Pulmonary artery endothelial cell (primary cell): ENCODE results near the gene SLC9A5. TPM values are rescaled to one million over a fixed set of nuclear protein-coding genes. Genes with fewer than 3 reads are reported as not detected.

Experiments
- DNase-seq: peaks from one replicate; pipeline ENCODE4 v3.0.0-alpha.2; 2011; ENCODE audit warnings: low read depth, low spot score
- total RNA-seq: library from RNA; depleted of rRNA; stranded (reverse); fragments of >200 nt; gene quantifications from 2 replicates; pipeline ENCODE4 v1.2.3, GENCODE V29; 2014

The SLC9A5 gene
- total RNA-seq, 1 donor from 2014 or later: 1.3 TPM

DNA sequence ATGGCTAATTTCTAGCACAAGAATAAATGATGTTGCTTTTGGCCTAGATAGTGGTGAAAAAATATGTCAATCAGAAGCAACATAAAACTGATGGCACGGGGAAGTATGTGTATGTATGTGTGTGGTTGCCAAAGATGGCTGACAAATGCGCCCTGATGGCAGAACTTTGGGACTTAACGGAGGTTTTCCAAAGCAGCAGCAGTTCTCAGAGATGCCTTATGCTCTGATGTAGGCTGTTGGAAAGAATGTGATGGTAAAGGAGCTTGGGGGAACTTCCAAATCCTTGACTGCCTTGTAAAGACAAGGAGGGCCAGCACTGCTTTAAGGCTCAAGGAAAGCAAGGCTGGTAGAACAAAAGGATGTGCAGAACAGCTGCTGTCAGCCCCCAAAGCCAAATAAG lies 61.8 kb downstream of the SLC9A5 start:
- DNase-seq: no peak

GRCh38 chr16:67311607-67312488 lies 63.1 kb downstream of the SLC9A5 start:
- peak; percentile 89 for DNase-seq

DNA sequence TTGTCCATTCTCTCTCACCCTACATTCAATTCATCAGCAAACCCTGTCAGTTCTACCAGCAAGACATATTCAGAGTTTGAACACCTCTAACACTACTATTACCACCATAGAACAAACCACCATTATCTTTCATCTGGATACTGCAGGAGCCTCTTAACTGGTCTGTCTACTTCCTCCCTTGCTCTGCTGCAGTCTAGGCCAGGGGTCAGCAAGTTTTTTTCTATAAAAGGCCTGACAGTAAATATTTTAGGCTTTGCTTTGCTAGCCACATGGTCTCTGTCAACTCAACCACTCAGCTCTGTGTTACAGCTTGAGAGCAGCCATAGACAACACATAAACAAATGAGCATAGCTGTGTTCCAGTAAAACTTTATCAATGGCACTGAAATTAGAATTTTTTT lies 63.9 kb downstream of the SLC9A5 start:
- DNase-seq: no peak

- no peak for DNase-seq
These were observed 69.1 kb downstream of the SLC9A5 start for GRCh38 chr16:67317853-67318252.

Other genes starting within 250 kb of the SLC9A5 start
- gene CBFB, start 219.8 kb upstream of the SLC9A5 start, total RNA-seq: 86.0 and 148 TPM in 2 replicates
- 14.2 and 18.3 TPM in 2 replicates for gene PHAF1, start 139.0 kb upstream of the SLC9A5 start, total RNA-seq
- gene B3GNT9, start 98.0 kb upstream of the SLC9A5 start, total RNA-seq: 6.0 and 6.1 TPM in 2 replicates
- 12.7 and 18.0 TPM in 2 replicates for gene TRADD, start 89.1 kb upstream of the SLC9A5 start, total RNA-seq
- 2.9 and 5.9 TPM in 2 replicates for gene FBXL8, start 89.0 kb upstream of the SLC9A5 start, total RNA-seq
- 0.13 and 0.95 TPM in 2 replicates for gene HSF4, start 84.2 kb upstream of the SLC9A5 start, total RNA-seq
- gene NOL3, start 78.4 kb upstream of the SLC9A5 start, total RNA-seq: 9.1 and 10.6 TPM in 2 replicates
- 11.7 and 12.8 TPM in 2 replicates for gene MATCAP1, start 65.0 kb upstream of the SLC9A5 start, total RNA-seq
- gene EXOC3L1, start 58.8 kb upstream of the SLC9A5 start, total RNA-seq: 1.1 and 2.2 TPM in 2 replicates
- gene E2F4, start 56.8 kb upstream of the SLC9A5 start, total RNA-seq: 68.3 and 82.9 TPM in 2 replicates
- gene ELMO3, start 49.8 kb upstream of the SLC9A5 start, total RNA-seq: 0.53 and 1.4 TPM in 2 replicates
- 27.5 and 30.0 TPM in 2 replicates for gene TMEM208, start 21.8 kb upstream of the SLC9A5 start, total RNA-seq
- gene FHOD1, start 1.5 kb upstream of the SLC9A5 start, total RNA-seq: 22.1 and 27.0 TPM in 2 replicates
- 33.2 and 51.5 TPM in 2 replicates for gene PLEKHG4, start 30.6 kb downstream of the SLC9A5 start, total RNA-seq
- 0.28 and 0.33 TPM in 2 replicates for gene KCTD19, start 77.8 kb downstream of the SLC9A5 start, total RNA-seq
- gene LRRC36, start 77.8 kb downstream of the SLC9A5 start, total RNA-seq: 0.32 and 0.92 TPM in 2 replicates
- 0.18 and 0.20 TPM in 2 replicates for gene TPPP3, start 144.5 kb downstream of the SLC9A5 start, total RNA-seq
- 4.0 and 7.8 TPM in 2 replicates for gene ZDHHC1, start 167.5 kb downstream of the SLC9A5 start, total RNA-seq
- not detected in 2 replicates for gene HSD11B2, start 182.1 kb downstream of the SLC9A5 start, total RNA-seq
- 82.2 and 91.8 TPM in 2 replicates for gene ATP6V0D1, start 232.2 kb downstream of the SLC9A5 start, total RNA-seq
- gene AGRP, start 234.6 kb downstream of the SLC9A5 start, total RNA-seq: not detected in 2 replicates